ENCODE measurements around the gene ACVR2B.

The ACVR2B gene

DNA sequence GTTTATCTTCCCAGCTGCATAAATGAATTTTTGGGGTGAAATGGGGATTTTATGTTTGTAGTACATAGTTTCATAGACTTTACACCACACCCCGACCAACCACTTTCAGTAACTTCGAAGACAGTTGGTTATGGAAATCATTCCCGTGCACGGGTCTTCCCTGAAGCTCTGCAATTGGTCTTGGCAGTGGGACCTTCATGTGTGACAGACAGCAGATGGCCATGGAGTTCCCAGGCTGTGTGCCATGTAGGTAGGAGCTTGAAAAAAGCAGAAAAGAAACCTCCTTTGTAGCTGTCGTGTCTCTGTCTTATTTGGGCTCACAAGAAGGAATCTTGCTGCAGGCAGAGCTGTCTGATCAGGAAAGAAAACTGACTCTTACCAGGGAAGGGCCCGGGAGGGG, 68.3 kb downstream of the ACVR2B start:
- DNase-seq (ENCODE audit: insufficient read length, low spot score) (no peak), FAIRE-seq (no peak)

DNA sequence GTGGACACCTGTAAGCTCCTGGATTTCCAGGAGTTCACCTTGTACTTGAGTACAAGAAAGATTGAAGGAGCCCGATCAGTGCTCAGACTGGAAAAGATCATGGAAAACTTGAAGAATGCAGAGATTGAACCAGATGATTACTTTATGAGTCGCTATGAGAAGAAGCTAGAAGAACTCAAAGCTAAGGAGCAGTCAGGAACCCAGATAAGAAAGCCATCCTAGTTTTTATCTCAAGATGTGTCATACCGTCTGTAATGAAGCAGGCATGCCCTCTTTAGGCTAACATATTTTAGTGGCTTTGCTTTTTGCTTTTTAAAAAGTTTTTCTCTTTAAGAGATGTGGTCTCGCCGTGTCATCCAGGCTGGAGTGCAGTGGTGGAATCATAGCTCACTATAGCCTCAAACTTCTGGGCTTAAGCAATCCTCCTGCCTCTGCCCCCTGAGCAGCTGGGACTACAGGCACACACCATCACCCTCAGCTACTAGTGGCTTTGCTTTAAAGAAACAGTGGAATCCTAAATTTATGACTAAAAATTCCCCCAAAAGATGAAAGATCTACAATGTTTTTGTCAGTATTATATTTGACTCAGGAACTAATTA, 70.5 kb downstream of the ACVR2B start:
- FAIRE-seq (no peak), DNase-seq (ENCODE audit: insufficient read length, low spot score) (no peak)

DNA sequence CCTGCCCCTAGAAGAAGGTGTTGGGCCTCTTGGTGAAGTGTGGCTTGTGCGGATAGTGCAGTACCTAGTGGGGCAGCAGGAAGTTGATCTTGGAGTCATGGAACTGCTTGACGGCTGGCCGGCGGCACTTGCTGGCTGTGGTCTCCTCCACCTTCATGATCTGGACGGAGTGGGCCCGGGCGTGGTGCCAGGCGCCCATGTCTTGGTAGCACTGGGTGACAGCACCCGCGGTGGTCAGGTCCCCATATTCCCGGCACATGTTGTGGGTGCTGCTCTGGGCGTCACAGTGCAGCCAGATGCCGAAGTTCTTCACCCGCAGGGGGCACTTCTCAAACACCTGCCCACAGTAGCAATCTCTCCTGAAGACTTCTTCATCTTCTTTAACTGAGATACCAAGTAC, 73.1 kb downstream of the ACVR2B start:
- no peak for DNase-seq (ENCODE audit: insufficient read length, low spot score)
- FAIRE-seq: no peak

DNA sequence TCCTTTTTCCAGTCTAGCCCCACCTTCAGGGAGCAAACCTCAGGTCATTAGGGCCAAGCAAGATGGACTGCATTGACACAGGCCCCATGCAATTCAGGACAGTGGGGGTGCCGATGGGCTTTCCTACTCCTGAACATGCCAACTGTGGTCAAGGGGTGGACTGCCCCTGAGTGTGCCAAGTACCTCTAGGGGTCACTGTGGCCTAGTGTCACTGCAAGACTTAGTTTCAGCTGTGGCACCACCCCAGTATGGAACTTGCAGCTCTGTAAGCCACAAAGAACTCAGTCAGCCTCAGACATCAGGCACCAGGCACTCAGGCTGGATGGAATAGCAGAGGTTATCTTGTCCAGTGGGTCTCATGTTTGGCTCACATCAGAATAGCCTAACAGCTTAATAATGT, 74.8 kb downstream of the ACVR2B start:
- no peak for FAIRE-seq
- no peak for DNase-seq (ENCODE audit: insufficient read length, low spot score)

DNA sequence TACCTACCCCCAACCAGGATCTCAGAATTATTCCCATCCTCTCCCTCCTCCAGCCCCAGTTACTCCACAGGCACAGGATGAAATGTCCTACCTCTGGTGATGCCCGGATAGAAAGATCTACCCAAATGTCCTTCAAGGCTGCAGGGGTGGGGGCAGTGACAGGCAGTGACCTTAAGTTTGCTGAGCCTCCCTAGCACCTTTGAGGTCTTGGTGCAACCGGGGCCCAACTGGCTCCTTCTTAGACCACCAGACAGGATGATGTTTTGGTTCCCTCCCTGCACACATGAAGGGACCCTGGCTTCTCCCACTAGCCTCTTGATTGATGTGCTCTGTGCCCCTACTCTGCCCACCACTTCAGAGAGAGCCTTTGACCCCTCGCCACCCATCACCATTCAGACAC, 78.8 kb downstream of the ACVR2B start:
- FAIRE-seq (no peak), DNase-seq (ENCODE audit: insufficient read length, low spot score) (no peak)

DNA sequence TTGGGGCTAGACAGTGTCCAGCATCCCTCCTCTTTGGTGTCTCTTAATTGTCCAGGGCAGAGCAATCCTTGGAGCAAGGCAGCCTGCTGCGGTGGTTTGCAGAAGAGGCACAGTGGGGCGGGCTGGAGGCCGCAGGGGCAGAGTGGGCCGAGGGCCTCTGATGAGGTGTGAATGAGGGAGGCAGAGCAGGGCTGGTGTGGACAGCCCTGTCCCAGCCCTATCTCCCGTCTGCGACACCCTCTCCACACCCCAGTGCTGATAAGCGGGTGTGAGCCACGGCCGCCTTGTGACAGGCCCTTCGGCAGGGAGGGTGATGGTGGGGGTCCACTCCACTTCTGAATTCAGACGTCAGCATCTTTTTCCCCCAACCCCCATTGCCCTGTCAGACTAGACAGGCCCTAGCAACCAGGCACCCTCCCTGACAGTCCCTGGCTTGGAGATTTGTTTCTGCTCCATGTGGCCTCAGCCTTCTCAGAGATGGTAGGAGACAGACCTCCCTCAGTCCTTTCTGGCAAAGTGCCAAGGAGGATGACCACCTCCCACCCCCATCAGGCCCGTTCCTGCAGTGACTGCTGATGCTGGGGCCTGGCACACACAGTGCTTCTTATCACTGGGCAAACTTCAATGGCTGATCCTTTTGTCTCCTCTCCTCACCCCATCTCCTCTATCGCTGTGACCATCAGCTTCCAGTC, 79.7 kb downstream of the ACVR2B start:
- no peak for FAIRE-seq
- no peak for DNase-seq (ENCODE audit: insufficient read length, low spot score)

DNA sequence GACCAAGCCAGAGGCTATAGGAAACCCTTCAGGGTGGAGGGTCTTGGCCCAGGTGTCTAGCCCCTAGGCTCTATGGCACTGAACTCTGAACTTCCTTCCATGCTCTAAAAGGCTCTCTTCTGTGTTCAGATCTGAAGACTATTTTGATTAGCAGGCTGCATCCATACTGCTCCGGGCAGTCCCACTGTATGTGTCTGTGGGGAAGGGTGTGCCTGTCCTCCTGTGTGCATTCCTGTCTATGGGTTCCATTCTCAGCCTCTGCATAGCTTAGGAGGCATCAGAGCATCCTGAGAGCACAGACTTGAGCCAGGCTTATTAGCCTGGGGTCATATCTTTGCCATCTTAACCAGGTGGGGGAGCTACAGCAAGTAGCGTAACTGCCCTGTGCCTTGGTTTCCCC, 80.5 kb downstream of the ACVR2B start:
- FAIRE-seq (no peak), DNase-seq (ENCODE audit: insufficient read length, low spot score) (no peak)

DNA sequence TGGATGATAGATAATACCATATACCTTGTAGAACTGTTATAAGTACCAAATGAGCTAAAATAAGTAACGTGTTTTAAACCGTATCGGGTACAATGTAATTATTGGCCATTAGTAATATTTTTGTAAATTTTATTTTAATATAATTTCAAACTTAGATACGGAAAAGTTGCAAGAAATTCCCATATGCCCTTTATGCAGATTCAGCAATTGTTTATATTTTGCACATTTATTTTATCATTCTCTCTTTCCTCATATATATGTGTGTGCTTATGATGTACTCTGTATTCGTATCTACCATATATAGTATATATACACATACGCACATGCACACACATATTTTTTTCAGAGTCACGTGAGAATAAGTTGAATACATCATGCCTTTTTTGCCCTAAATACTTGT, 80.9 kb downstream of the ACVR2B start:
- no peak for FAIRE-seq
- no peak for DNase-seq (ENCODE audit: insufficient read length, low spot score)

DNA sequence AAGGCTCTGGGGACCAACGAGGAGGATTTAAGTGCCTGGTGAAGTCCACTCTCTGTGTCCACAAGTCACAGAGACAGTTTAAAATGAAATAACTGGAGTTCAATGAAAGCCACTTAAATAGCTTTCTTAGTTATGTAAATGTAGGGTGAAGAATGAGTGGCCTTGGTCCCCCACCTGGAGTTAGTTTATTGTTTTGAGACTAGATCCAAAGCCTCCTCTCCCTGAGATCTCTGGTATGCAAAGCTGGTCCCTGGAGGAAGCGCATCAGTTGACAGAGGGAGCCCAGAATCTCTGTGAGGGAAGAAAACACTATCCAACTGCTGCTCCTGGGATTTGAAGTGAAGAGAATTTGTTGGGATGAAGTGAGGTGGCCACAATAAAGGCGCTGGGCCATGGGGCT, 83.0 kb downstream of the ACVR2B start:
- FAIRE-seq (no peak), DNase-seq (ENCODE audit: insufficient read length, low spot score) (no peak)

DNA sequence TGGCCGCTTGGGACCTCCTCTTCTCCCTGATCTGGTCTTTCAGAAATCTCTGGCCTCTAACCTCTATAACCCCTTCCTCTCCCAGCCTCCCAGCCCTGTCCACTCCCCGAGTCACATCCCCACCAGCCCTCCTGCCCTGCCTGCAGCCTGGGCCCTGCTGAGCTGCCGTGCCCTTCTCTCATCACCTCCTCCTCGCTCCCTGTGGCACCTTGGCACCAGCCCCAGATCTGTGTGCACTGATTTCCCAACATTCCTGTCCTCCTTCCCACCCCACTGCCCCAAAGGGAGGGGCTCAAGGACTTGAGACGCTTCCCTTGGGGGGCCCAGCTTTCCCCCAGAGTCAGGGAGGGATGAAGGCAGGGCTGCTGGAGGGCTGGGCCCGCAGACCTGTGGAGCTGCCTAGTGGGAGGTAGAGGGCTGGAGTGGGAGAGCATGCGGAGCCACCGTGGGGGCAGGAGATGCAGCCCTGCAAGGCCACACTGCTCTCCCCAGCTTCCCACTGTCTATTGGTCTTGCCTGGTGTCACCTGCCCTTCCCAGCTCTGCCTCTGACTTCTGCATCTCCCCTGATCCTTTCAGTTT, 85.2 kb downstream of the ACVR2B start:
- no peak for DNase-seq (ENCODE audit: insufficient read length, low spot score)
- FAIRE-seq: no peak

DNA sequence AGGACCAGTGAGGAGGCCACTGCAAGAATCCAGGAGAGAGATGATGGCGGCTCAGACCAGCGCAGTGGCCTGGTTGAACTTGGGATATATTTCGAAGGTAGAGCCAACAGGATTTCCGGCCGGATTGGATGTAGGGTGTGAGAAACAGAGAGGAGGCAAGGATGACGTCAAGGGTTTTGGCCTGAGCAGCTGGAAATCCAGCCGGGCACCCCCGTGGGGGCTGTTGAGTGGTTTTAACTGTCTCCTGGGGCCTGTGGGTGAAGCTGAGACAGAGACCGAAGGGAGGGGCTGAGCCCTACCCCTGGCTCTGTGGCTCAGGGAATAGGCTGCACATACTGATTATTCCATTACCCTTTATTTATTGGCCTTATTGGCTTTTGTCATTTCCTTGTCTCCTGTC, 88.1 kb downstream of the ACVR2B start:
- DNase-seq (ENCODE audit: insufficient read length, low spot score) (no peak), FAIRE-seq (no peak)

All from GM19239 (cell line).